UCSD-AML1 (cell line): Measurements from ENCODE around the gene HOXB4.
A peak's percentile ranks its signal among the peaks of the same experiment; 100 is the strongest.

ENCODE experiments used
- DNase-seq: peaks from one replicate; lab custom pipeline; 2025; ENCODE audit not compliant: unreplicated experiment; lab: John Stamatoyannopoulos, UW

Gene HOXB4

GRCh38 chr17:48577946-48578615 is at the start of gene HOXB4:
TSS of gene HOXB4 (minus strand) at chr17:48578350. CDS start at chr17:48578319, 31 bp downstream.
- DNase-seq, result peak; percentile 81

GRCh38 chr17:48627118-48627597 is 49.0 kb upstream of the HOXB4 start:
- DNase-seq, result no peak

- no peak for DNase-seq
These were observed 48.3 kb upstream of the HOXB4 start, which contains the start of gene HOXB9 for GRCh38 chr17:48626245-48627117. TSS of gene HOXB9 (minus strand) at chr17:48626358. CDS start at chr17:48626269, 89 bp downstream.

GRCh38 chr17:48625495-48626244 is 47.5 kb upstream of the HOXB4 start:
- DNase-seq, result no peak

DNA sequence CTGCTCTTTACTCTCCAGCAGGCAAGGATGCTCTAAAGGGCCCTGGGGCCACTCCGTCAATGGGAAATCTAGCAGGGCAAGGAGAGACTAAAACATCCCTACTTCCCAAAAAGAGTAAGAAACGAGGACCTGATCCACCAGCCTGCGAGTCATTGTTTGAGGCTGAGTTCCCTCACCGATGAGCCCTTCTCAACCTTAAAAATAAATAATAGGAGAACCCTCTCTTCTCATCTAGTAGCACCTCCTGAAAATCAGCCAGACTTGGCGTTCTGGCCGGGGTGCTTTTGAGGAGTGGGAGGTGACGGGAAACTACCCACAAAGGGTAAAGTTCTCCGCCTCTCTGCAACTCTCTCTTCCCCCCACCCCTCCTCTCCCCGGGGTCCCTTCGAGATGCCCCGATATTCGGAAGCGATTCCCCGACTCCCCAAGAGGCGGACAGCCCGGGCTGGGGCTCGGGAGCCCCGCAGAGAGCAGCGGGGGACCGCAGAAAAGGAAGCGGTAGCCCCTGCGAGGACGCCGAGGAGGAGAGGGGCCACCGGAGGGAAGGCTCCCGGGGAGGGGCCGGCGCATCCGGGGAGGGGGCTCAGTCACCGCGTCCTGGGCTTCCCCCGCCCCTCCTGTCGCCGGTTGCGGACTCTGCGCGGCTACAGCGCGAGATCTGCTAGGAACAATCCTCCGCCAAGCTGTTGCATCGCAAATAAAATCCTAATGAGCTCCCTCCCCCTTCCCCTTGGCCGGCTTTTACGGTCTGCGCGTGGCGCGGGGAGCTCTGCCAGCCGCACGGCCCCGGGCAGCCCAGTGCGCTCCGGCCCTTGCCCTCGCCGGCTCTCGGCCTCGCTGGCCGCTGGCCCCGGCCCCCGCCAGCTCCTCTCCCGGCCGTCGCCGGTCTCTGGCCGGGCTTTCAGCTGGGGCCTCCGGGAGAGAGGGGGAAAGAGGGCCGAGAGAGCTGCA is 46.7 kb upstream of the HOXB4 start:
- no peak for DNase-seq

DNA sequence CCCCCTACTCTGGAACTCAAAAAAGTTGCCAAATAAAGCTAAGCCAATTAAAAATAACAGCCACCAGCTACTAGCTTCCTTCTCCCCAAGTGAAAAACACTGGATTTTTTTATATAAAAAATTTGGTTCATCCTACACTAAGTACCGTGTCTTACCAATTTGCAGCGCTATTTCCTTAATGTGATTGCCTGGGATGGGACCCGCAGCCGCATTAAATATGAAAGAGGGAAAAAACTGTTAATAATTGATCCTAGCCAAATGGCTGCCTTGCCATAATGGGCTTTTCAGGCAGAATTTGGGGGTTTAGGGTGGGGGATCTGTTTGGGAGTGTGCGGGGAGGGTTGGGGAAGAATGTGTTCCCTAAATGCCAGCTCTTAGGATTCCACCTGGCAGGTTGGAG is 46.0 kb upstream of the HOXB4 start:
- no peak for DNase-seq

GRCh38 chr17:48623583-48623982 is 45.4 kb upstream of the HOXB4 start:
- no peak for DNase-seq

- no peak for DNase-seq
These were observed 44.7 kb upstream of the HOXB4 start for GRCh38 chr17:48622857-48623256.

DNA sequence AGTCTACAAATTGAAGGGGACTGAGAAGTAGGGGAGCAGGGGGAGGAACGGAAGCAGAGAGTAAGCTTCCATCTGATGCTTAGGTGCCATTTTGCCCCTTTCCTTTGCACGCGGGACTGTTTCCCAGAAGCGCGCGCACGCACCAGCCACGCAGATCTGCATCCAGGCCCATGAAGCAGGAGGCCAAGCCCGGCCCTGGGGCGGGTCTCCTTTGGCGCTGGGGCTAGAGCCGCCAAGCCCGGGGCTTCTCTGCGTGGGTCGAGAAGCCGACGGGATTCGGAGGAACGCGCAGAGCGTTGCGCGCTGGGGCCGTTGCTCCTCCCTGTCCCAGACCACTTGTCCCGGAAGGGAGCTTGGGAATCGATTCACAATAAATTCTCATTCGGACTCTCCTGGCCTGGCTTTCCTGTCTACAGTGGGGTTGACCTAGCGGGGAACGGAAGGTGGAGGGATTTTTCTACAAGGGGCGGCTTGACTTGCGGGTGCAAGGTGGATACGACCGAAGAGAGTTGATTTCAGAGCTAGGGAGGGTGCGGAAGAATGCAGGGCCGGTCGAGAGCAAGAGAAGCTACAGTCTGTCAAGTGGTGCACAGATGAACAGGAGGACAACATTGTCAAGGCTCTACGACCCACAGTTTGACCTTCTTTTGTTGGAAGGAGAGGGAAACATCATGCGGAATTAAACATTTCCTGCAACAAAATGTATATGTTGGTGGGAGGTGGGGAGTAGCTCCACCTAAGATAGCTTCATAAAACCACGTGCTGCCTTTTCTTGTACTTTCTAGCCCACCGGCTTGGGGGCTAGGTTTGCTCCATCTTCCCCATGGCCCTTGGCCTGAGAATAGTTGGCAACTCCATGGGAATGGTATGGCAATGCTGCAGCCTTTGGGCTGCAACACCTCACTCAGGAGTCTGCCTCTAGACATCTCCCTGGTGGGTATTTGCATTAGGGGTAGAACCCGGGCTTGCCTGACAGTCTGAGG is 43.6 kb upstream of the HOXB4 start:
- no peak for DNase-seq

- DNase-seq, result no peak
These were observed 42.5 kb upstream of the HOXB4 start for GRCh38 chr17:48620461-48621139.

- DNase-seq, result no peak
These were observed 41.8 kb upstream of the HOXB4 start for GRCh38 chr17:48619826-48620449.

DNA sequence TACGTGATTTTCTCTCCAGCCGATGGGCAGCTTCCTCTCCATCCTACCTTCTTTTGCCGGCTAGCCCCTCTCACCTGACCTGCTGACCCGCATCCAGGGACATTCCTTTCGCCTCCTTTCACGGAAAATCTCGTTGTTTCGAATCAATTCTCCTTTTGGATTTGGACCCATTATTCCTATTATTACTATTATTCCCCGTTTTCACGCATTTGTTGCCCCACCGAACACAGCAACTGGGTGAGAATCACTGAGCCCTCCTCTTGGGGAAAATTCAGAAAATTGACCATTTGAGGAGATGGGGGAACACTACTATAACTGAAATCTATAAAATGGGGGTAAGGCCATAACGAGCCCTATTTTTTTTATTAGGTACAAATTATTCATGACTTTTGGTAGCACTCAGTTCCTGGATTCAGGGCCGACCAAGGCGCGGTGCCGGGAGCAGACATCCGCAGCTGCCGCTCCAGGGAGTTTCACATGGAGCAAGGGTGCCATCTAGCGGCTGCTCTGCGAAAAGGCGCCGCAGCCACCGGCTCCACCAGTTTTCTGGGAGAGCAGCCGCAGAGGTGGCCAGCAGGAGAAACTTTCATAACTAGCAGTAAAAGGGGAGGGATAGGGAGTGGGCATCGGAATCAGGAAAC is 40.2 kb upstream of the HOXB4 start:
- DNase-seq, result peak; percentile 80

DNA sequence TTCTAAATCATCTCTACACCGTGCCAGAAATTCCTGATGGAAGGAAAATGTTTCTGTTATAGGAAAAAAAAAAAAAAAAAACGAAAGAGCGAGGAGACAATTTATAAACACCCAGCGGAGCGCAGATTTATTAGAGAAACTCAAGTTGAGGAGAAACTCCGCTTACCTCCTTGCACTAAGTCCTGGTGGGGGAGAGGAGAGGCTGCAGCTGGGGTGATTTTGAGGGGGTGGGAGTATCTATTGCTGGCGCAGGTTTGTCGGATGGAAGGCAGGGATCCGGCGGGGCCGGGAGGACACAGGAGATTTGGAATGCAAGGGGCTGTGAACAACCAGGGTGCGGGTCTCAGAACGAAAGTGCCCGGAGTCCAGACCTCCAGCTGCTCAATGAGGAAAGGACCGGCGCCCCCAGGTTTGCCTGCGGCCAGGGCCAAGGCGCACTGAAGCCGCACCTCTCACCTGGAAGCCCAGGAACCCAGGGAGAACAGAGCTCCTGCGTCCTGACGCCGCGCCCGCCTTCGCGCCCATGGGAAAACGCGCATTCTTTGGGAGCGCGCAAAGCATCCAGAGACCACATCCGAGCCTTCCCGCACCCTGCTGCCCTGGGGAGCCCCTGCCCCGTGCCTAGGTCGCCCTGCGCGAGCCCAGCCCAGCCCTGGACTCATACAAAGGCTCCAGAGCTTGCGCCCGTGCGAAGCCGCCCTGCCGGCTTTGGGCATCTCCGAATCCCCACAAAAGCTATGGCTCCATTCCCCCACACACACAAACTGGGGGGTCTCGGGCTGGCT is 39.5 kb upstream of the HOXB4 start:
- no peak for DNase-seq

DNA sequence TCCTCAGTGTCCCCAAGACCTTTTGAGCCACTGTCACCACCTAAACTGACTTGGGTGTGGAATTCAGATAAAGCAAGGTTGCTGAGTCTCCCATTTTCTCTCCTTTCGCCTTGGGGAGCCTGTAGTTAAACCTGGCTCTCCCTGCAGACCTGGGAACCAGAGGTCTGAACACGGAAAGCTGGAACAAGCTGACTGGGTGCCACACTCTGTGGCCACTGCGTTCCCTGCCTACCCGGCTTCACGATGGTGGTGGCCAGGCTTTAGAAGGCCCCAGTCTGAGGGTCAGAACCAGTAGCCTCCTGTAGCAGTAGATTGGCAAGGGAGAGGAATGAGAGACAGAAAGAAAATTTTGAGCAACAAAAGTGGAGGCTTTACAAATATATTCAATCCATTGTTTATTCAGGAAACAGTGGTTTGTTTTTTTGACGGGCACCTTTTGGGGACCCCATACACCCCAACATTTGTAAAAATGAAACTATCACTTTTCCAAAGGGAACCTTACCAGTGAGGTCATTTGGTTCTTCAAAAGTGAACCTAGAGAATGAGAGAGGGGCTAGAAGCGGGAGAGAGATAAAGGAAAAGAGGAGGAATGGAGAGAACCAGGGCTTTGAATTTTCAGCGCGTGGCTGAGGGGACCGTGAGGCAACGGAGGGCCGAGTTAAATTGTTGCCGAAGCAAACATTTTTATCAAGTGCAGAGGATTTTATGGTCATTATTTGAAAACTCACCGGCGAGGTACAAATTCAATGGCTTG is 38.7 kb upstream of the HOXB4 start:
- DNase-seq, result no peak

DNA sequence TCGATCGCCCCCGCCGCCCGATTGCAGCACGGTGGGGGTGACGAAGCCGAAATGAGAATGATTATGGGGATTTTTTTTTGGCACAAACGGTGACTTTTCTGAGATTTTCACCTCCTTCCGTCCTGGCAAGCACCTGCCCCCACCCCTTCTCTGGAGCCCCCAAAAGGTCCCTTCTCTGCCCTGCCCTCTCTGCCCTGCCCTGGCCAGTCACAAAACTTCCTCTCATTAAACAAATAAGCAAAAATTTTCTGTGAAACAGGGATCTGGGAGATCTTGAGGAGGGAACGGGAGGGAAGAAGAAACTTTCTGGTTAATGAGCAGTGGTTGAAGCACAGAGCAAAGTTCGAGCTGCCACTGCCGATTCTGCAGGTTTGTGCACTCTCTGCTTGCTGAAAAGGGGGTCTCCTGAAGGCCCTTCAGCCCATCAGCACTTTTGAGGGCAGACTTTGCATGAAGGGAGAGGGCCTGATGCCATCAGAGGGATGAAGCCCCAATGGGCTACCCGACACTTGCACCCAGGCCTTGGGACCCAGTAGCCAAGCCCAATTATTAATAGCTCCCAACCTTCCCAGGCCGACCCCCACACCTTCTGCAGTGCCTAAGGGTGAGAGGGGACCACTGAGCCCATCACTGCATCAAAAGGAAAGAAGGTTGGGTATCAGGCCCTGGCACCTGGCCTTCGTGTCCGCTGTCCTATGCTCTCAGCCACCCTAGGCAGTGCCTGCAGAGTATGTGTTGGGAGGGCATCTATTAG is 38.0 kb upstream of the HOXB4 start:
- no peak for DNase-seq
